ENCODE data around the gene GJC1. TPM values are rescaled to one million over a fixed set of nuclear protein-coding genes. Genes with fewer than 3 reads are reported as not detected.

Gene GJC1
- total RNA-seq, 1 donor = 21.1 TPM

GRCh38 chr17:44775838-44776621 lies 54.1 kb downstream of the GJC1 start:
- no peak for TF ChIP-seq CTCF (IDR thresholded peaks at IDR 0.05; ENCODE audit: insufficient read depth, low read length)
- peak overlapping the region; percentile 69 for H3K4me3 ChIP-seq (ENCODE audit: low read depth, low read length)
- DNase-seq (ENCODE audit: low read depth) = no peak

GRCh38 chr17:44775136-44775837 lies 54.8 kb downstream of the GJC1 start:
- H3K4me3 ChIP-seq (ENCODE audit: low read depth, low read length) = peak overlapping the region; percentile 71
- DNase-seq (ENCODE audit: low read depth) = peak; percentile 95
- no peak for TF ChIP-seq CTCF (IDR thresholded peaks at IDR 0.05; ENCODE audit: insufficient read depth, low read length)

- peak; percentile 99 for TF ChIP-seq CTCF (IDR thresholded peaks at IDR 0.05; ENCODE audit: insufficient read depth, low read length)
- H3K4me3 ChIP-seq (ENCODE audit: low read depth, low read length) = peak overlapping the region; percentile 71
- peak; percentile 65 for DNase-seq (ENCODE audit: low read depth)
These were observed 55.6 kb downstream of the GJC1 start for GRCh38 chr17:44774271-44775135.

- no peak overlapping the region for H3K4me3 ChIP-seq (ENCODE audit: low read depth, low read length)
- no peak for TF ChIP-seq CTCF (IDR thresholded peaks at IDR 0.05; ENCODE audit: insufficient read depth, low read length)
- DNase-seq (ENCODE audit: low read depth) = no peak
These were observed 56.9 kb downstream of the GJC1 start for GRCh38 chr17:44773140-44773539.

- TF ChIP-seq CTCF (IDR thresholded peaks at IDR 0.05; ENCODE audit: insufficient read depth, low read length) = no peak
- DNase-seq (ENCODE audit: low read depth) = no peak
- no peak overlapping the region for H3K4me3 ChIP-seq (ENCODE audit: low read depth, low read length)
These were observed 57.6 kb downstream of the GJC1 start for GRCh38 chr17:44772308-44773045.
